SK-N-SH treated with all-trans-retinoic acid at 6 μM for 48 hours (cell line): ENCODE data around the gene EMSY.

Source experiments
- ATAC-seq: fragments of 200-7000 bp; cut with Tn5 transposase; 3 replicates; pipeline ENCODE4 v1.9.1; 2020; ENCODE audit warnings: mild to moderate bottlenecking, moderate library complexity
- ARNTL ChIP-seq: fragments of 450-650 bp; formaldehyde crosslinking; IDR thresholded peaks from 2 replicates; pipeline ENCODE4 v1.5.0; 2020; ENCODE audit warnings: low read depth, mild to moderate bottlenecking, moderate library complexity, borderline replicate concordance
- BACH2 ChIP-seq: fragments of 250-450 bp; sonication (Bioruptor Pico); IDR thresholded peaks from 2 replicates; pipeline ENCODE4 v1.9.0; 2021; ENCODE audit warnings: mild to moderate bottlenecking, borderline replicate concordance
- CSDC2 ChIP-seq: fragments of 250-450 bp; sonication (Bioruptor Pico); IDR thresholded peaks from 2 replicates; pipeline ENCODE4 v1.5.0; 2020; ENCODE audit warnings: mild to moderate bottlenecking, moderate library complexity
- ESRRG ChIP-seq: fragments of 250-450 bp; sonication (Bioruptor Pico); IDR thresholded peaks from 2 replicates; pipeline ENCODE4 v1.6.1; 2021; ENCODE audit warnings: mild to moderate bottlenecking
- GLIS3 ChIP-seq: fragments of 250-450 bp; sonication (Bioruptor Pico); IDR thresholded peaks from 2 replicates; pipeline ENCODE4 v1.5.0; 2020; ENCODE audit warnings: mild to moderate bottlenecking, moderate library complexity
- OSR1 ChIP-seq: fragments of 250-450 bp; sonication (Bioruptor Pico); IDR thresholded peaks from 2 replicates; pipeline ENCODE4 v1.8.0; 2022; ENCODE audit warnings: moderate library complexity, mild to moderate bottlenecking, inconsistent platforms
- RARB ChIP-seq: fragments of 250-450 bp; sonication (Bioruptor Pico); IDR thresholded peaks from 2 replicates; pipeline ENCODE4 v1.8.0; 2021; ENCODE audit warnings: mild to moderate bottlenecking, moderate library complexity
- SNAI2 ChIP-seq: fragments of 250-450 bp; sonication (Bioruptor Pico); IDR thresholded peaks from 2 replicates; pipeline ENCODE4 v1.5.0; 2020; ENCODE audit warnings: mild to moderate bottlenecking, moderate library complexity
- TCF4 ChIP-seq: fragments of 250-450 bp; sonication (Bioruptor Pico); IDR thresholded peaks from 2 replicates; pipeline ENCODE4 v1.8.0; 2021; ENCODE audit warnings: mild to moderate bottlenecking, moderate library complexity, borderline replicate concordance
- TOX ChIP-seq: fragments of 250-450 bp; sonication (Bioruptor Pico); IDR thresholded peaks from 2 replicates; pipeline ENCODE4 v1.8.0; 2021; ENCODE audit warnings: mild to moderate bottlenecking, moderate library complexity, borderline replicate concordance
- ZC3H10 ChIP-seq: fragments of 250-450 bp; sonication (Bioruptor Pico); IDR thresholded peaks from 2 replicates; pipeline ENCODE4 v1.5.1; 2021; ENCODE audit warnings: mild to moderate bottlenecking, moderate library complexity
- ZFP3 ChIP-seq: fragments of 250-450 bp; sonication (Bioruptor Pico); IDR thresholded peaks from 2 replicates; pipeline ENCODE4 v1.5.0; 2020; ENCODE audit warnings: mild to moderate bottlenecking, moderate library complexity
- ZFP30 ChIP-seq: fragments of 450-650 bp; formaldehyde crosslinking; IDR thresholded peaks from 2 replicates; pipeline ENCODE4 v1.5.0; 2022; ENCODE audit warnings: mild to moderate bottlenecking, moderate library complexity
- ZNF565 ChIP-seq: fragments of 450-650 bp; formaldehyde crosslinking; conservative IDR thresholded peaks from 2 replicates; pipeline ENCODE4 v1.5.0; 2020; ENCODE audit warnings: low read depth, mild to moderate bottlenecking, moderate library complexity
- TF ChIP-seq, protein P1 (sequence below): fragments of 250-450 bp; sonication (Bioruptor Pico); IDR thresholded peaks from 2 replicates; pipeline ENCODE4 v1.8.0; 2020; ENCODE audit warnings: mild to moderate bottlenecking, moderate library complexity, borderline replicate concordance
- TF ChIP-seq, protein P2 (sequence below): fragments of 250-450 bp; sonication (Bioruptor Pico); IDR thresholded peaks from 2 replicates; pipeline ENCODE4 v1.5.0; 2020; ENCODE audit warnings: mild to moderate bottlenecking, moderate library complexity
- TF ChIP-seq, protein P3 (sequence below): fragments of 250-450 bp; sonication (Bioruptor Pico); IDR thresholded peaks from 2 replicates; pipeline ENCODE4 v1.5.1; 2020; ENCODE audit warnings: low read depth, mild to moderate bottlenecking, moderate library complexity
- TF ChIP-seq, protein P4 (sequence below): fragments of 250-450 bp; sonication (Bioruptor Pico); IDR thresholded peaks from 2 replicates; pipeline ENCODE4 v1.5.1; 2021; ENCODE audit warnings: mild to moderate bottlenecking, moderate library complexity
- TF ChIP-seq, protein P5 (sequence below): fragments of 250-450 bp; sonication (Bioruptor Pico); IDR thresholded peaks from 2 replicates; pipeline ENCODE4 v1.8.0; 2021; ENCODE audit warnings: low read depth, mild to moderate bottlenecking, moderate library complexity, borderline replicate concordance

Gene EMSY

DNA sequence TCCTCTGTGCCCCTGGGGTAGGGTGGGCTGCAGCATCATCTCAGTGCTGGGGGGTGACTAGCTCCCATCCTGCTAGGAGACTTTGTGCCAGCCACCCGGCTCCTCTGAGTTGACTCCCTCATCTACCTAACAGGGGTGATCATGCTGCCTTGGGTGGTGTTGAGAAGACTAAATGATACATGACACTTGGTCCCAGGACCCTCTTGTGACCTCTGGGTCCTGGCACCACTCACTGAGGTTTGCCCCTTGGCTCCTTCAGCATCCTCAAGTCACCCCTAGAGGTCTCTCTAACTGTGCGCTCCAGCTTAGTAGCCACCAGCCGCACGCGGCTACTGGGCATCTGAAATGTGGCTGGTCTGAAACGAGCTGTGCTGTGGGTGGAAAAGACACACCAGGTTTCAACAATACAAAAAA, 153.6 kb downstream of the EMSY start (continued):
- TF ChIP-seq, protein P1, sequence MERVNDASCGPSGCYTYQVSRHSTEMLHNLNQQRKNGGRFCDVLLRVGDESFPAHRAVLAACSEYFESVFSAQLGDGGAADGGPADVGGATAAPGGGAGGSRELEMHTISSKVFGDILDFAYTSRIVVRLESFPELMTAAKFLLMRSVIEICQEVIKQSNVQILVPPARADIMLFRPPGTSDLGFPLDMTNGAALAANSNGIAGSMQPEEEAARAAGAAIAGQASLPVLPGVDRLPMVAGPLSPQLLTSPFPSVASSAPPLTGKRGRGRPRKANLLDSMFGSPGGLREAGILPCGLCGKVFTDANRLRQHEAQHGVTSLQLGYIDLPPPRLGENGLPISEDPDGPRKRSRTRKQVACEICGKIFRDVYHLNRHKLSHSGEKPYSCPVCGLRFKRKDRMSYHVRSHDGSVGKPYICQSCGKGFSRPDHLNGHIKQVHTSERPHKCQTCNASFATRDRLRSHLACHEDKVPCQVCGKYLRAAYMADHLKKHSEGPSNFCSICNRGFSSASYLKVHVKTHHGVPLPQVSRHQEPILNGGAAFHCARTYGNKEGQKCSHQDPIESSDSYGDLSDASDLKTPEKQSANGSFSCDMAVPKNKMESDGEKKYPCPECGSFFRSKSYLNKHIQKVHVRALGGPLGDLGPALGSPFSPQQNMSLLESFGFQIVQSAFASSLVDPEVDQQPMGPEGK = no peak
- TF ChIP-seq, protein P2, sequence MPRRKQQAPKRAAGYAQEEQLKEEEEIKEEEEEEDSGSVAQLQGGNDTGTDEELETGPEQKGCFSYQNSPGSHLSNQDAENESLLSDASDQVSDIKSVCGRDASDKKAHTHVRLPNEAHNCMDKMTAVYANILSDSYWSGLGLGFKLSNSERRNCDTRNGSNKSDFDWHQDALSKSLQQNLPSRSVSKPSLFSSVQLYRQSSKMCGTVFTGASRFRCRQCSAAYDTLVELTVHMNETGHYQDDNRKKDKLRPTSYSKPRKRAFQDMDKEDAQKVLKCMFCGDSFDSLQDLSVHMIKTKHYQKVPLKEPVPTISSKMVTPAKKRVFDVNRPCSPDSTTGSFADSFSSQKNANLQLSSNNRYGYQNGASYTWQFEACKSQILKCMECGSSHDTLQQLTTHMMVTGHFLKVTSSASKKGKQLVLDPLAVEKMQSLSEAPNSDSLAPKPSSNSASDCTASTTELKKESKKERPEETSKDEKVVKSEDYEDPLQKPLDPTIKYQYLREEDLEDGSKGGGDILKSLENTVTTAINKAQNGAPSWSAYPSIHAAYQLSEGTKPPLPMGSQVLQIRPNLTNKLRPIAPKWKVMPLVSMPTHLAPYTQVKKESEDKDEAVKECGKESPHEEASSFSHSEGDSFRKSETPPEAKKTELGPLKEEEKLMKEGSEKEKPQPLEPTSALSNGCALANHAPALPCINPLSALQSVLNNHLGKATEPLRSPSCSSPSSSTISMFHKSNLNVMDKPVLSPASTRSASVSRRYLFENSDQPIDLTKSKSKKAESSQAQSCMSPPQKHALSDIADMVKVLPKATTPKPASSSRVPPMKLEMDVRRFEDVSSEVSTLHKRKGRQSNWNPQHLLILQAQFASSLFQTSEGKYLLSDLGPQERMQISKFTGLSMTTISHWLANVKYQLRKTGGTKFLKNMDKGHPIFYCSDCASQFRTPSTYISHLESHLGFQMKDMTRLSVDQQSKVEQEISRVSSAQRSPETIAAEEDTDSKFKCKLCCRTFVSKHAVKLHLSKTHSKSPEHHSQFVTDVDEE = no peak
- TF ChIP-seq, protein P3, sequence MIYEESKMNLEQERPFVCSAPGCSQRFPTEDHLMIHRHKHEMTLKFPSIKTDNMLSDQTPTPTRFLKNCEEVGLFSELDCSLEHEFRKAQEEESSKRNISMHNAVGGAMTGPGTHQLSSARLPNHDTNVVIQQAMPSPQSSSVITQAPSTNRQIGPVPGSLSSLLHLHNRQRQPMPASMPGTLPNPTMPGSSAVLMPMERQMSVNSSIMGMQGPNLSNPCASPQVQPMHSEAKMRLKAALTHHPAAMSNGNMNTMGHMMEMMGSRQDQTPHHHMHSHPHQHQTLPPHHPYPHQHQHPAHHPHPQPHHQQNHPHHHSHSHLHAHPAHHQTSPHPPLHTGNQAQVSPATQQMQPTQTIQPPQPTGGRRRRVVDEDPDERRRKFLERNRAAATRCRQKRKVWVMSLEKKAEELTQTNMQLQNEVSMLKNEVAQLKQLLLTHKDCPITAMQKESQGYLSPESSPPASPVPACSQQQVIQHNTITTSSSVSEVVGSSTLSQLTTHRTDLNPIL (CRISPR knock-in tag) = no peak

DNA sequence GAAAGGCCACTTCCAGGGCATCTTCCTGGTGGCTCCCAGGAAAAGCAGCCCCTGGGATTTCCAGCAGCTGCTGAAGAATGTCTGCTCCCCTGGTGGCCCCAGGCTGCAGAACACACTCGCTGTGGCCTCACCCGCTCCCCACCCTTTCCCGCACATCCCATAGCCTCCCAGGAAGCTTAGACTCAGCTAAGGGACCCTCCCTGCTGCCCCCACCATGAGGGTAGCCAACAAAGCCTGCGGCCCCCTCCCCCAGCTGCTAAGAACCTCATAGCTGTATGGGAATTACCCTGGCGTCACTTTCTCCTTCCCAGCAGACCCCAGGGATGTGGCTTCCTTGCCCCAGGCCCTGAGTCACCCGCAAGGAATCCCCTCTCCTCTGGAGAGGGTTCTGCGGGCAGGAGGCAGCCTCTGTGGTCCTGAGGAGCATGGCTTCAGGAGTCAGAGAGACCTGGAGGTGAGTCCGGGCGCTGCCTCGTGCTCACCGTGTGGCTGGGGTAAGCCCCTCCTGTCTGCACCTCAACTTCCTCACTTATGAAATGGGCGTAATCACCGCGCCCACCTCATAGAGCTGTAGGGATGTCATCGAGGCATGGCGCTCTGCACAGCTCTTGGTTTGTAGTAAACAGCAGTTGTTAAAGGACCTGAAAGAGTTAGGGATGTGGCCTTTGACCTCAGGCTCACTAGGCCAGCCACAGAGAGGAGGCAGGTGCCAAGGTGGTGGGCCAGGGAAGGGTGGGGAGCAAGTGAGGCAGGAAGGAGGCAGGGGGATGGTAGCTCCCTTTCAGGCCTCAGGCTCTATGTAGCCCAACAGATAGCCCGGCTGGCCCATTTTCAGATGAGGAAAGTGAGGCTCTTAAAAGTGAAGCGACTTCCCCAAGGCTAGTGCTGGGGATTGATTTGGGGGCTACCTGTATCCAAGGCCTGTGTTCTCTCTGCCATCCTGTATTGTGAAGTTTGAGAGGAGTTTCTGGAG, 154.5 kb downstream of the EMSY start:
- no peak for ATAC-seq
- TF ChIP-seq ZNF565 = no peak

DNA sequence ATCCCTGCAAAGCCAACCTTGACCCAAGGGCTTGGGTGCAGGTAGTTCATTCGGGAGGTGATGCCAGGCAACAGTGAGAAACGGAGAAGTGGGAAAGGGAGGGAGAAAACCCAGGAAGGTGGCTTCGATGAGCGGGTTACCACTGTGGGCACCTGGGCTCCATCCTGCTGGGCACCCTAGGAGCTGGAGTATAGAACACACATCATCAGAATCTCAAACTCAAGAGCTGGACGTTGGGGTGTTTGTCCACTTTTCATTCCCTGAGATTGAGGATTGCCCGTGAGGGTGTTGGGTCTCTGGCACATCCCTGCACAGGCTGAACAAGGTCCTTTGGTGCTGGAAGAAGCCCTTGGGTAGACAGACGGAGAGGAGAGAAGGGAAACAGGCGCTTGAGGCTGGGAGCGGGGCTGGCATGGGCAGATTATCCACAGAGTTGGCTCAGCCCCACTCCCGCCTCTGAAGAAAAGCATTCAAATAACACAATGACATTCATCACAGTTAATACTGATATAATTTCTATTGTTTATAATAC, 155.4 kb downstream of the EMSY start:
- no peak for ATAC-seq
- TF ChIP-seq ARNTL (no peak), ZNF565 (no peak), ZFP3 (CRISPR knock-in tag) (no peak), ESRRG (no peak), TCF4 (CRISPR knock-in tag) (no peak), RARB (CRISPR knock-in tag) (no peak), SNAI2 (CRISPR knock-in tag) (no peak), BACH2 (CRISPR knock-in tag) (no peak), ZC3H10 (CRISPR knock-in tag) (no peak)

DNA sequence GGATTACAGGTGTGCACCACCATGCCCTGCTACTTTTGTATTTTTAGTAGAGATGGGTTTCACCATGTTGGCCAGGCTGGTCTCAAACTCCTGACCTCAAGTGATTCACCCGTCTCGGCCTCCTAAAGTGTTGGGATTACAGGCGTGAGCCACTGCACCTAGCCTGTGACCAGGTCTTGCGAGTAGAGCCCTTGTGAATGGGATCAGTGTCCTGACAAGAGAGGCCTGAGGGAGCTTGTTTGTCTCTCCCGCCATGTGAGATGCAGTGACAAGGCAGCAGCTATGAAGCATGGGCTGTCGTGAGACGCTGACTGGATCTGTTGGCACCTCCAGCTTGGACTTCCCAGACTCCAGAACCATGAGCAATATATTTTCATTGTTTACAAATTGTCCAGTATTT, 156.5 kb downstream of the EMSY start:
- no peak for ATAC-seq
- TF ChIP-seq TCF4 (CRISPR knock-in tag) (no peak), RARB (CRISPR knock-in tag) (no peak), ESRRG (no peak), CSDC2 (no peak), OSR1 (no peak), TOX (CRISPR knock-in tag) (no peak), ZFP30 (CRISPR knock-in tag) (no peak), GLIS3 (CRISPR knock-in tag) (no peak)
- TF ChIP-seq, protein P4, sequence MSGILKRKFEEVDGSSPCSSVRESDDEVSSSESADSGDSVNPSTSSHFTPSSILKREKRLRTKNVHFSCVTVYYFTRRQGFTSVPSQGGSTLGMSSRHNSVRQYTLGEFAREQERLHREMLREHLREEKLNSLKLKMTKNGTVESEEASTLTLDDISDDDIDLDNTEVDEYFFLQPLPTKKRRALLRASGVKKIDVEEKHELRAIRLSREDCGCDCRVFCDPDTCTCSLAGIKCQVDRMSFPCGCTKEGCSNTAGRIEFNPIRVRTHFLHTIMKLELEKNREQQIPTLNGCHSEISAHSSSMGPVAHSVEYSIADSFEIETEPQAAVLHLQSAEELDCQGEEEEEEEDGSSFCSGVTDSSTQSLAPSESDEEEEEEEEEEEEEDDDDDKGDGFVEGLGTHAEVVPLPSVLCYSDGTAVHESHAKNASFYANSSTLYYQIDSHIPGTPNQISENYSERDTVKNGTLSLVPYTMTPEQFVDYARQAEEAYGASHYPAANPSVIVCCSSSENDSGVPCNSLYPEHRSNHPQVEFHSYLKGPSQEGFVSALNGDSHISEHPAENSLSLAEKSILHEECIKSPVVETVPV (CRISPR knock-in tag) = no peak
- TF ChIP-seq, protein P5, sequence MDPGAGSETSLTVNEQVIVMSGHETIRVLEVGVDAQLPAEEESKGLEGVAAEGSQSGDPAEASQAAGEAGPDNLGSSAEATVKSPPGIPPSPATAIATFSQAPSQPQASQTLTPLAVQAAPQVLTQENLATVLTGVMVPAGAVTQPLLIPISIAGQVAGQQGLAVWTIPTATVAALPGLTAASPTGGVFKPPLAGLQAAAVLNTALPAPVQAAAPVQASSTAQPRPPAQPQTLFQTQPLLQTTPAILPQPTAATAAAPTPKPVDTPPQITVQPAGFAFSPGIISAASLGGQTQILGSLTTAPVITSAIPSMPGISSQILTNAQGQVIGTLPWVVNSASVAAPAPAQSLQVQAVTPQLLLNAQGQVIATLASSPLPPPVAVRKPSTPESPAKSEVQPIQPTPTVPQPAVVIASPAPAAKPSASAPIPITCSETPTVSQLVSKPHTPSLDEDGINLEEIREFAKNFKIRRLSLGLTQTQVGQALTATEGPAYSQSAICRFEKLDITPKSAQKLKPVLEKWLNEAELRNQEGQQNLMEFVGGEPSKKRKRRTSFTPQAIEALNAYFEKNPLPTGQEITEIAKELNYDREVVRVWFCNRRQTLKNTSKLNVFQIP = no peak
